Immature natural killer cell (primary cell): Measurements from ENCODE around the gene OR2S2. TPM values are rescaled to one million over a fixed set of nuclear protein-coding genes. Genes with fewer than 3 reads are reported as not detected.
"Not testable (repeated sequence)": the region's sequence is repeated elsewhere in the genome, so short reads cannot be mapped to it uniquely, and the experiment has no call there.

ENCODE experiments used
- DNase-seq, 3 donors: peaks; one replicate each; pipeline ENCODE4 v3.0.0; 2022; ENCODE audit warnings: mixed read lengths in 1 of 3
- H3K27ac Mint-ChIP-seq, 6 donors: one replicate each; pipeline ENCODE4 v1.8.0; 2020; ENCODE audit warnings: mixed read lengths in 6 of 6, mild to moderate bottlenecking in 5 of 6, inconsistent platforms in 4 of 6, moderate library complexity in 3 of 6
- H3K27me3 Mint-ChIP-seq, 3 donors: one replicate each; pipeline ENCODE4 v1.8.0; 2020 to 2021; ENCODE audit warnings: low read depth in 3 of 3, mild to moderate bottlenecking in 3 of 3, mixed read lengths in 3 of 3, moderate library complexity in 3 of 3, inconsistent platforms in 1 of 3
- H3K36me3 Mint-ChIP-seq, 3 donors: one replicate each; pipeline ENCODE4 v1.8.0; 2020; ENCODE audit warnings: mixed read lengths in 3 of 3, inconsistent platforms in 2 of 3, mild to moderate bottlenecking in 2 of 3
- H3K4me1 Mint-ChIP-seq, 2 donors: one replicate each; pipeline ENCODE4 v1.8.0; 2020; ENCODE audit warnings: inconsistent platforms in 2 of 2, mild to moderate bottlenecking in 2 of 2, mixed read lengths in 2 of 2, moderate library complexity in 1 of 2
- H3K4me3 Mint-ChIP-seq, 5 donors: one replicate each; pipeline ENCODE4 v1.8.0; 2020; ENCODE audit warnings: mild to moderate bottlenecking in 5 of 5, mixed read lengths in 5 of 5, inconsistent platforms in 3 of 5, moderate library complexity in 3 of 5
- H3K9me3 Mint-ChIP-seq, 6 donors: one replicate each; pipeline ENCODE4 v1.8.0; 2020; ENCODE audit warnings: mild to moderate bottlenecking in 6 of 6, mixed read lengths in 6 of 6, inconsistent platforms in 4 of 6, moderate library complexity in 3 of 6
- polyA plus RNA-seq, 3 donors: library from polyadenylated mRNA; unstranded; fragments of 300-500 nt; fragmentation: Illumina TruSeq; gene quantifications; one replicate each; pipeline ENCODE4 v1.2.3, GENCODE V29; 2021

OR2S2 gene
- polyA plus RNA-seq, 3 donors from 2014 or later: not detected

GRCh38 chr9:35935261-35935660 lies 22.7 kb downstream of the OR2S2 start:
- H3K36me3 Mint-ChIP-seq: no peaks in the 10 kb centered on the region
- H3K4me3 Mint-ChIP-seq: no peak overlapping the region
- H3K27ac Mint-ChIP-seq: no peak overlapping the region
- H3K9me3 Mint-ChIP-seq: no peaks in the 10 kb centered on the region
- DNase-seq: no peak
- H3K27me3 Mint-ChIP-seq: peaks cover 0 to 4% (median 1%) of the 10 kb centered on the region in 3 donors
- peaks cover 0 to 5% of the 10 kb centered on the region in 2 donors for H3K4me1 Mint-ChIP-seq

- H3K27ac Mint-ChIP-seq, DNase-seq, H3K36me3 Mint-ChIP-seq, H3K4me1 Mint-ChIP-seq, H3K4me3 Mint-ChIP-seq, H3K9me3 Mint-ChIP-seq, H3K27me3 Mint-ChIP-seq: not testable (repeated sequence)
These were observed 23.9 kb downstream of the OR2S2 start for GRCh38 chr9:35934069-35934468.

- H3K4me1 Mint-ChIP-seq: peaks cover 0 to 5% of the 10 kb centered on the region in 2 donors
- H3K27me3 Mint-ChIP-seq: peaks cover 0 to 4% (median 1%) of the 10 kb centered on the region in 3 donors
- no peaks in the 10 kb centered on the region for H3K9me3 Mint-ChIP-seq
- no peak for DNase-seq
- no peak overlapping the region for H3K4me3 Mint-ChIP-seq
- H3K36me3 Mint-ChIP-seq: no peaks in the 10 kb centered on the region
- H3K27ac Mint-ChIP-seq: peak overlapping the region in 1 of 6 donors; percentile 11
These were observed 24.3 kb downstream of the OR2S2 start for GRCh38 chr9:35933550-35934067.

GRCh38 chr9:35932735-35933134 lies 25.2 kb downstream of the OR2S2 start:
- DNase-seq: no peak
- H3K9me3 Mint-ChIP-seq: no peaks in the 10 kb centered on the region
- peaks cover 0 to 5% of the 10 kb centered on the region in 2 donors for H3K4me1 Mint-ChIP-seq
- H3K4me3 Mint-ChIP-seq: no peak overlapping the region
- peaks cover 0 to 4% (median 1%) of the 10 kb centered on the region in 3 donors for H3K27me3 Mint-ChIP-seq
- H3K36me3 Mint-ChIP-seq: no peaks in the 10 kb centered on the region
- no peak overlapping the region for H3K27ac Mint-ChIP-seq

GRCh38 chr9:35930989-35931388 lies 27.0 kb downstream of the OR2S2 start:
- Mint-ChIP-seq H3K4me3 (no peak overlapping the region), H3K27me3 (peaks cover 0 to 7% (median 1%) of the 10 kb centered on the region in 3 donors), H3K4me1 (peaks cover 0 to 5% of the 10 kb centered on the region in 2 donors)

GRCh38 chr9:35930521-35930920 lies 27.4 kb downstream of the OR2S2 start:
- DNase-seq: no peak
- H3K27ac Mint-ChIP-seq: no peak overlapping the region
- no peaks in the 10 kb centered on the region for H3K36me3 Mint-ChIP-seq
- no peak overlapping the region for H3K4me3 Mint-ChIP-seq
- H3K9me3 Mint-ChIP-seq: no peaks in the 10 kb centered on the region
- H3K27me3 Mint-ChIP-seq: peaks cover 0 to 7% (median 1%) of the 10 kb centered on the region in 3 donors
- H3K4me1 Mint-ChIP-seq: peaks cover 0 to 5% of the 10 kb centered on the region in 2 donors

More at GRCh38 chr9:35930989-35931388, 27.0 kb downstream of the OR2S2 start:
- Mint-ChIP-seq H3K27ac (no peak overlapping the region), H3K9me3 (no peaks in the 10 kb centered on the region), H3K36me3 (no peaks in the 10 kb centered on the region)
- no peak for DNase-seq

- Mint-ChIP-seq H3K4me3 (no peak overlapping the region), H3K36me3 (no peaks in the 10 kb centered on the region), H3K9me3 (no peaks in the 10 kb centered on the region), H3K27me3 (peaks cover 0 to 7% (median 3%) of the 10 kb centered on the region in 3 donors), H3K4me1 (peaks cover 0 to 5% of the 10 kb centered on the region in 2 donors), H3K27ac (no peak overlapping the region)
- DNase-seq: no peak
These were observed 28.6 kb downstream of the OR2S2 start for GRCh38 chr9:35929453-35929718.

- Mint-ChIP-seq H3K27ac (no peak overlapping the region), H3K27me3 (peaks cover 0 to 7% (median 3%) of the 10 kb centered on the region in 3 donors), H3K9me3 (no peaks in the 10 kb centered on the region), H3K4me1 (peaks cover 0 to 5% of the 10 kb centered on the region in 2 donors), H3K36me3 (no peaks in the 10 kb centered on the region), H3K4me3 (no peak overlapping the region)
- no peak for DNase-seq
These were observed 29.1 kb downstream of the OR2S2 start for GRCh38 chr9:35928591-35929452.

- Mint-ChIP-seq H3K27me3 (peaks cover 4 to 5% (median 4%) of the 10 kb centered on the region in 3 donors), H3K36me3 (no peaks in the 10 kb centered on the region), H3K9me3 (no peaks in the 10 kb centered on the region), H3K4me3 (no peak overlapping the region), H3K4me1 (no peaks in the 10 kb centered on the region), H3K27ac (no peak overlapping the region)
- no peak for DNase-seq
These were observed 33.8 kb downstream of the OR2S2 start for GRCh38 chr9:35923927-35924763.

GRCh38 chr9:35923598-35923926 lies 34.4 kb downstream of the OR2S2 start:
- Mint-ChIP-seq H3K36me3 (no peaks in the 10 kb centered on the region), H3K27me3 (peaks cover 4 to 5% (median 4%) of the 10 kb centered on the region in 3 donors), H3K27ac (no peak overlapping the region), H3K4me1 (no peaks in the 10 kb centered on the region), H3K9me3 (no peaks in the 10 kb centered on the region), H3K4me3 (no peak overlapping the region)
- DNase-seq: no peak

- no peaks in the 10 kb centered on the region for H3K36me3 Mint-ChIP-seq
- no peak for DNase-seq
- no peak overlapping the region for H3K27ac Mint-ChIP-seq
- H3K4me1 Mint-ChIP-seq: no peaks in the 10 kb centered on the region
- H3K4me3 Mint-ChIP-seq: no peak overlapping the region
- no peaks in the 10 kb centered on the region for H3K9me3 Mint-ChIP-seq
- peaks cover 2 to 5% (median 3%) of the 10 kb centered on the region in 3 donors for H3K27me3 Mint-ChIP-seq
These were observed 37.8 kb downstream of the OR2S2 start for GRCh38 chr9:35920051-35920620.

GRCh38 chr9:35919212-35920008 lies 38.5 kb downstream of the OR2S2 start:
- DNase-seq: no peak
- Mint-ChIP-seq H3K4me3 (no peak overlapping the region), H3K36me3 (no peaks in the 10 kb centered on the region), H3K27ac (no peak overlapping the region), H3K27me3 (peaks cover 2 to 5% (median 3%) of the 10 kb centered on the region in 3 donors), H3K4me1 (no peaks in the 10 kb centered on the region), H3K9me3 (no peaks in the 10 kb centered on the region)

GRCh38 chr9:35918780-35919179 lies 39.2 kb downstream of the OR2S2 start:
- no peak for DNase-seq
- H3K36me3 Mint-ChIP-seq: no peaks in the 10 kb centered on the region
- no peak overlapping the region for H3K27ac Mint-ChIP-seq
- peaks cover 2 to 5% (median 3%) of the 10 kb centered on the region in 3 donors for H3K27me3 Mint-ChIP-seq
- H3K9me3 Mint-ChIP-seq: no peaks in the 10 kb centered on the region
- no peaks in the 10 kb centered on the region for H3K4me1 Mint-ChIP-seq
- no peak overlapping the region for H3K4me3 Mint-ChIP-seq
